GM20431 (cell line): ENCODE data around the gene SNRPE.
"Not testable (repeated sequence)": the region's sequence is repeated elsewhere in the genome, so short reads cannot be mapped to it uniquely, and the experiment has no call there.

Source experiments
- in situ Hi-C: fragments of 300-500 bp; cut with MseI, MboI; formaldehyde crosslinking; loops from one replicate; pipeline ENCODE4 v1.15.0; 2020; ENCODE audit warnings: low sequenced_read_pairs; ENCODE audit not compliant: unreplicated experiment

Gene SNRPE

DNA sequence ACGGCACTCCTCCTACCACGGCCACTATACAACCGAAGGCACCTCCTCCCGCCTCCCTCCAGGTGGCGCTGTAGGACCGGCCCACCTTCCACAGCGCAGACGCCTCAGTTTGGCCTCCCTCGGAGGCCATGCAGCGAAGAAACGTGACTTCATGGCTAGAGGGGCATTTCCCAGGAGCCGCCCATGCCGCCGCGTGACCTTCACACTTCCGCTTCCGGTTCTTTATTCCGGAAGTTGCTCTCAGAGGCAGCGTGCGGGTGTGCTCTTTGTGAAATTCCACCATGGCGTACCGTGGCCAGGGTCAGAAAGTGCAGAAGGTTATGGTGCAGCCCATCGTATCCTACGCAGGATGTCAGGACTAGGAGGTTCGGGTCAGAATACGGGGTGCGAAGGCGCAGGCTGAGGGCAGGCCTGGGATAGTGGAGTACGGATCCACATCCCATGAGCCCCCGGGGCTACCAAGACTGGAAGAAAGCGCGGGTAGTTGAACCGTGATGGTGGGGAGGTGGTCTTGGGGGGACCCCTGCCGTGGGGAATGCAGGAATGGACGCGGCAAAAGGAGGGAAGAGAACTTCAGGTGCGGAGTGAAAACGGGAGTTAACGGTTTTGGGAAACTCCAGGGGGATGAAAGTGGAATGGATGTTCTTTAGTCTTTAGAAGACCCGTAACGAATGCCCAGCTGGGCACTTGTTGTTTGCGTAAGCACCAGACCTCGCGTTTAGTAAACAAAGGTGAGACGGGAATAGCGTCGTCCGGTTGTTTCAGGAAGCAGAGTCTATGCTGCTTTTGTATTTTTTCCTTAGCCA is at the start of gene SNRPE:
Gene SNRPE, plus strand, starts transcription at position 221 of the 806 bp plus-strand sequence. Its CDS starts 61 bp downstream, at position 282.
- in situ Hi-C loops: loop anchor here (10.0 kb wide), 1 partner anchor 263 kb away; no protein-coding TSS in a partner anchor

DNA sequence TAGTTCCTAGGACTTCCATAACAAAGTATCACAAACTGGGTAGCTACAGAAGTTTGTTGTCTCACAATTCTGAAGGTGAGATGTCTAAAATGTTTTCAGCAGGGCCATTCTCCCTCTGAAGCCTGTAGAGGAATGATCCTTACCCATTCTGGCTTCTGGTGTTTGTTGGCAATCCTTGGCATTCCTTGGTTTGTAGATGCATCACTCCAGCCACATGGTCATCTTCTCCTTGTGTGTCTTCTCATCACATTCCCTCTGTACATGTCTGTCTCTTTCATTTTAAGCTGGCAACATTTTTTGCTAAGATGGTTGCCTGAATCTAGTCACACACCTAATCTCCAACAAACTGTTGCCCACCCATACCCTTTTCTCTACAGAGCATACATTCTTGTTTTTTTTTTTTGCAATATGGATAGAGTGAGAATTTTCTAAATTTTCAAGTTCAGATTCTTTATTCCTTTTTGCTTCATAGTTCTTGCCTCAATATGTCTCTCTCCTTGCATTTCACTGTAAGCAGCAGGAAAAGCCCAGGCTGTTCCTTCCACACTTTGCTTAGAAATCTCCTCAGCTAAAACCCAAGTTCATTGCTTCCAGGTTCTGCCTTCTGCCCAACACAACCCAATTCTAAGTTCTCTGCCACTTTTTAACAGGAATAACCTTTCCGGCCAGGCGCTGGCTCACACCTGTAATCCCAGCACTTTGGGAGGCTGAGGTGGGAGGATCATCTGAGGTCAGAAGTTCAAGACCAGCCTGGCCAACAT is 47.6 kb upstream of the SNRPE start:
- in situ Hi-C loops: no loop called here

DNA sequence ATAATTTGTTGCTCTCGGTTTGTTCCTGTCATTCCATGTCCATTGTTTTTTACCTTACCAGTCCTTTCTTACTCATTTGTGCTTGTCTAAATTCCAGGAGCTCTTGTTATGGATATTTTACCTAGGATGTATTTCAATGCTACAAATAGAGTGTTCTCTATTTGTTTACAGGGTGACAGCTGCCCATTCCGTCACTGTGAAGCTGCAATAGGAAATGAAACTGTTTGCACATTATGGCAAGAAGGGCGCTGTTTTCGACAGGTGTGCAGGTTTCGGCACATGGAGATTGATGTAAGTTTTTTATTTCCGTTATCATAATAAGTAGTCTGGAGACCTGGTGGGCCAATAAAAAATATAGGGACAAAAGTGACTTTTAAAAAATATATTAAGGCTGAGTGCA is 43.0 kb upstream of the SNRPE start:
- in situ Hi-C loops: no loop called here

DNA sequence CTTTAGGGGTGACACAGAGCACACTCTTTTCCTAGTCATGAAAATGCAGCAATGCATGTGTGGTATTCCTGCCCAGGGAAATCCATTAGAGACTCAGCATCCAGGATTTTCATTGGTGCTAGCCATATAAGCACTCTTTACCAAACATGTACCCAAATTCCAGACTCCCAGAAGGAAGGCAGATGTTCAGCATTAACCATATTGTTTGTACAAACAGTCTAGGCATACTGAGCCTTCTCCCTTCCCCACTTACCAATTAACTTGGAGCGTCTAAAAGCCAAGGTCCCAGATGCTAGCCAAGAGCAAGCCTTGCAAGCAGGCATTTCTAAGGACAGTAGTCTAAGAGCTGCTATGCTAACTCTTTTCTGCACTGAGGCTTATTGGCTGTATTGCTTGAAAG is 38.1 kb upstream of the SNRPE start:
- in situ Hi-C loops: no loop called here

DNA sequence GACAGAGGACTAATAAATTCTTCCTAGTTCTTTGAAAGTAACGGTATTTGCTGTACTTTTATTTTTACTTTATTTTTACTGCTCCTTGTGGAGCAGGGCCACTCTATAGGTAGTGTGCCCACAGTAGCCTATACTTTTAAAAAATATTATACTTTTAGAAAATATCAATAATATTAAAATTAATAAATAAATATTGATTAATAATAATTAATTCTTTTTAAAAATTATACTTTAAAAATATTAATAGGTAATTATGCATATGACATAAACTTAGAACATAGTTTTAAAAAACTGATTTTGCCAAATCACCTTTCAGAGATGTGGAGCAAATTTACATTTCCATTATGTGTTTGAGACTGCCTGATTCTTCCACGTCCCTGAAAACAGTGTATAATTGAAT is 35.2 kb upstream of the SNRPE start:
- in situ Hi-C loops: no loop called here

DNA sequence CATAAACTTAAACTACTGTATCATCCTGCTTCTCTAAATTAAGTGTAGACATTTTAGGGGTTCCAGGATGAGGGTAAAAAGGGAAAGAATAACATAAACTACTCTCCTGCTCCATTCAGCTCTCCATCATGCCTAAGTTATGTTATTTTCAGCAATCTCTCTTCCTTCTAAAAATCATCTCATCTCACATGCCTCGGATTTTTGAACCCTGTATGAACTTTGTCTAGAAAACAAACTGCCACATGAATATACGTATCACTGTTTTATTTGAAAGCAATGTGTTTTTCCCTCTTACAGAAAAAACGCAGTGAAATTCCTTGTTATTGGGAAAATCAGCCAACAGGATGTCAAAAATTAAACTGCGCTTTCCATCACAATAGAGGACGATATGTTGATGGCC is 33.4 kb upstream of the SNRPE start:
- in situ Hi-C loops: no loop called here

DNA sequence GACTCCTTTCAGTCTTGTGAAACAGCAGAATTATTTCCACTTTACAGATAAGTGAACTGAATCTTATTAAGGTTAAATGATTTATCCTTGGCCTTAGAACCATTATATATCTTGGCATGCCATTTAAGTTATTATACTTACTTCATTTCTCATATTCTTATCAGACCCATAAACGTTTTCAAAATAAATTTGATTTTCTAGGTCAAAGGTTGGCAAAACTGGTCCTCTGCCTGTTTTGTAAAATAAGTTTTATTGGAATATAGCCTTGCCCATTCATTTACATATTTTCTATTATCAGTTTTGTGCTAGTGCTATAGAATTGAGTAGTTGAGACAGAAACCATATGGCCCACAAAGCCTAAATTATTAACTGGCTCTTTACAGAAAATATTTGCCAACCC is 32.9 kb upstream of the SNRPE start:
- in situ Hi-C loops: no loop called here

DNA sequence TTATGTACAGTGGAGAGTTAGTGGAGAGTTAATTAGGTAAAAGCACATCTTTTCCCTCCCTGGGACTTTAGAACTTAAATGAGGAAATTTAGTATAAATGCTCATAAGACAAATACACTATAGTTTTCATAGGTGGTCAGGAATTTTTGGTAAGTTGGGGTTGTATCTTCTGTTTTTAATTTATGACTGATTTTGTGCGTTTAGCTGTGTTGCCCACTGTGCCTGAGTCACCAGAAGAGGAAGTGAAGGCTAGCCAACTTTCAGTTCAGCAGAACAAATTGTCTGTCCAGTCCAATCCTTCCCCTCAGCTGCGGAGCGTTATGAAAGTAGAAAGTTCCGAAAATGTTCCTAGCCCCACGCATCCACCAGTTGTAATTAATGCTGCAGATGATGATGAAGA is 32.2 kb upstream of the SNRPE start:
- in situ Hi-C loops: not testable (repeated sequence)

DNA sequence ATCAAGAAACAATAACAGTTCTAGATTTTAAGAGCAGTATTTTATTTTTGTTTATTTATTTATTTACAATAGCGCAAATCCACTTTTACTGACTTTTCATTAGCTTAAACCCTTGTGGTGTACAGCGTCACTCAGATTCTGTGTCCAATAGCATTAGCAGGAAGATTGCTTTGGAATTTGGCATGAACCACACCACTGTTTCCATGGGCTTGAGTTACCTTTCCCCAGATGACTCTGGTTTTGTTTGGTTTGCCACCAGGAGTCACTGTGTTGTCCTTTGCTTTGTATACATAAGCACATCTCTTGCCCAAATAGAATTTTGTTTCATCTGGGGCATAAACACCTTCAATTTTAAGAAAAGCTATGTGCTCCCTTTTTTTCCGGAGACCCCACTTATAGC is 25.9 kb upstream of the SNRPE start:
- in situ Hi-C loops: no loop called here

DNA sequence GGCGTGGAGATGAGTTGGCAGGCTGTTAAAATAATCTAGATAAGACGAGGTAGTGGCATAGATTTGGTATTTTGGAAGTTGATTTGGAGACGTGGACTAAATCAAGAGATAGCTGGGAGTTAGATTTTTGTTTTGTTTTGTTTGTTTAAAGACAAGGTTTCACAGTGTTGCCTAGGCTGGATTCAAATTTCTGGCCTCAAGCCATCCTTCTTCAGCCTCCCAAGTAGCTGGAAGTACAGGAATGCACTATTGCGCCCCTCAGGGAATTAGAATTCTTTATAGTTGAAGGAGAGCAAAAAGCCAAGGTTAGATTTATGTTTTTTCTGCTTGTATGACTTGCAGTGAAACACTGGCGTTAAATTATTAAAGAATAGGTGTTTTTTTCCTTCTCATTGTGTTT is 22.3 kb upstream of the SNRPE start:
- in situ Hi-C loops: no loop called here

DNA sequence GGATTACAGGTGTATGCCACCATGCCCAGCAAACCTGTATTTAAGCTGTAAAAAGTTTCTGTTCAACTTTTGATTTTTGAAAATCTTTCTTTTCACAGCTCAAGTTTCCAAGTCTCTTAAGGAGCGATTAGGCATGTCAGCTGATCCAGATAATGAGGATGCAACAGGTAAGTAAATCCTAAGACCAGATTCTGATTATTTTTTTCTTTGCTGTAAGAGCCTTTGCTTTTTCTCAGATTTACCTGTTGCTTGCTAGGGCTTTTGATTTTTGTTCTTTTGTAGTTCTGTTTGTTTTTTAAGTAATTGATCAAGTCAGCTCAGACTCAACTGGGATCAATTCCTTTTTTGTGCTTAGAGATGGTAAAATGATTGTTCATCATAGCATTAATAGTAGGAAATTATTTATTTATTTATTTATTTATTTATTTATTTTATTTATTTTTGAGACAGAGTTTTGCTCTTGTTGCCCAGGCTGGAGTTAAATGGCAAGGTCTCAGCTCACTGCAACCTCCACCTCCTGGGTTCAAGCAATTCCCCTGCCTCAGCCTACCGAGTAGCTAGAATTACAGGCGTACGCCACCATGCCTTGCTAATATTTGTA is 21.1 kb upstream of the SNRPE start:
- in situ Hi-C loops: no loop called here

DNA sequence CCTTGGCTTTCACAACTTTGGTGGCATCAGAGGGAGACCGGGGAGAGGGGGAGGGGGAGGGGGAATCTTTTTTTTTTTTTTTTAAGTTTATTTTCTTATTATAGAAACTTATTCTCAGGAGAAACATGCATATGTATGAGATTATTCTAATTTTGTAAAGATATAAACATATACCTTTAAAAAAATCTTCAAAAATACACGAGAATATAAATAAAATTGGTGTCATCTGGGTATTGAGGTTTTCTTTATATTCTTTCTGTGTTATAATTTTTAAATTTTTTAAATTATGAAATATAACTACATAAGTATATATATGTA is 18.9 kb upstream of the SNRPE start:
- in situ Hi-C loops: no loop called here

DNA sequence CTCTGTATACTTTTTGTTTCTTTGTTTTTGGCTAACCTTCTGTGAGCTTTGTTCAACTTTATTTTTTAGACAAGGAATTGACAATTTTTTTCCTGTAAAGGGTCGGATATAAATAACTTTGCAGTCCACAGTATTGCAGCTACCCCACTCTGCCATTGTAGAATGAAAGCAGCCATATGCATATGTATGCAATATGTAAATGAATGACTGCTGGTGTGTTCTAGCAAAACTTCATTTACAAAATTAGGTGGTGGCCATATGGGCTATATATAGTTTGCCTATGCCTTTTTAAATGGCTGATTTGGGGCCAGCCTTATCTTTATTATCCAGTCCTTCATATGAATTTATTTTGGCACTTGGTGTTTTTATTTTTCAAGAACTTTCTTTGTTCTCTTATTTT is 18.0 kb upstream of the SNRPE start:
- in situ Hi-C loops: no loop called here

DNA sequence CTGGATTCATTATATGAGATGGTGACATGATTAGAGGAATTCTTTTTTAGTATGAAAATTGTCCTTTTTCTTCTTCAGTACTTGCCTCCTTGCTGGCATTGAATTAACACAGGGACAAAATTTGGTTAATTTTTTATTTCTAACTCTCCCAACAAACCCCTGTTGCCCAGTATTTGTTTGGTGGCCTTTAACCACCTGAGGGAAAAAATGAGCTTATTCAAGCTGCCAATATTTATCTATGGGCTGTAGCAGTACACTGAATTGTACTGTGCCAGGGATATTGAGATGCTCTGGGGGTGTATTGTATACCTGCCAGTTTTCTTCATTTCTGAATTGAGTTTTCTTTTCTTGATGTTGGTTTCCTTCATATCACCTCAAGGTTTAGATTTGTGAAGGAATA is 8.3 kb upstream of the SNRPE start:
- in situ Hi-C loops: not testable (repeated sequence)

DNA sequence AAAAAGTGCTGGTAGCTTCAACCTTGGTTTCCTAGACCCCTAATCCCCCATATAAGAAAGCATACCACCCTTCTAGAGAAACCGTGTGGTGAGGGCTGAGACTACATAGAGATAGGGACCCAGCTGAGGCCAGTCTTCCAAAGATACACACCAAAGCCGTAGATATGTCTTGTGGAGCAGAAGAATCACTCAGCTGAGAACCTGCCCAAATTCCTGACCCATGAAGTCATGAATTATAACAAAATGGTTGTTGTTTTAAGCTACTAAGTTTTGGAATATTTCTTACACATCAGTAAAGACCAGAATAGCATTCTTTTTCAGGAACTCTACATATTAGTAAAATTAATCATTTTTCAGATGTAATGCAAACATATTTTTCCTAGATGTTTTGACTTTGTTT is 3.3 kb upstream of the SNRPE start:
- in situ Hi-C loops: no loop called here

DNA sequence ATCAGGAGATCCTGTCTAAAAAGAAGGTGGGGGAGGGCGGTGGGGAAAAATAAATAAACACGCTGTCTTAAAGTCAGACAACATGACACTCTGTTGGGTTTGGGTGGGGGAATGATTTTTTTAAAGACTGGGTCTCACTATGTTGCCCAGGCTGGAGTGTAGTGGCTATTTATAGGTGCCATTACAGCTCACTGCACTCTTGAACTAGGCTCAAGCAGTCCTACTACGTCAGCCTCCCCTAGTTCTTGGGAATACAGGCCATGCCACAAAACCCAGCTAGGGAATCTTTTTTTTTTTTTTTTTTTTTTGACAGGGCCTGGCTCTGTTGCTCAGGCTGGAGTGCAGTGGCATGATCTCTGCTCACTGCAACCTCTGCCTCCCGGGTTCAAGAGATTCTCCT is 2.4 kb upstream of the SNRPE start:
- in situ Hi-C loops: no loop called here

DNA sequence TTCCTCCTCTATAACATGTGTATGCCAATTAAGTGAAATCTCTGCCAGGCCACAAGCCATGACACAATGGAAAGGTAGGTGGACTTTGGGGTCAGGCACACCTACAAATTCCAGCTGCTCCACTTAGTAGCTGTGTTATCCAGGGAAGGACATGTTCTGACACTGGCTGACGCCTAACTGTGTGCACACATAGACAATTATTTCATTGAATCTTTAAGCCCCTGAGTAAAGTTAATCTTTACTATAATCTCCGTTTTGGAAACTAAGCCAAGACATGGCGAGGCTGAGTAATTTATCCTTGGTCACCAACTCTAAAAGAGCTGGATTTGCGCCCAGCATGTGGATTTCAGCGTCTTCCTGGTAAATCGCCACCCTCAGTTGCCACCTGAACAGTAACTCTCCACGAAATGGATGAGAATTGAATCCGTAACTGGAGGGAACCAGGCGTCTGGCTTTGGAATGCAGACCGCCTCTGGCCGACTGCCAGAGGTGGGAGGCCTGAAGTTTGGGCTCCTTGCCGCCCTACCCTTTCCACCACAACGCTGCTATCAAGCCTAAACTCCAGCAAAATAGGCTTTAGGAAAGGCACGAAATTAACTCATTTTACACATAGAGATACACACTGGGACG is 888 bp upstream of the SNRPE start:
- in situ Hi-C loops: loop anchor here (10.0 kb wide), 1 partner anchor 264 kb away; no protein-coding TSS in a partner anchor

DNA sequence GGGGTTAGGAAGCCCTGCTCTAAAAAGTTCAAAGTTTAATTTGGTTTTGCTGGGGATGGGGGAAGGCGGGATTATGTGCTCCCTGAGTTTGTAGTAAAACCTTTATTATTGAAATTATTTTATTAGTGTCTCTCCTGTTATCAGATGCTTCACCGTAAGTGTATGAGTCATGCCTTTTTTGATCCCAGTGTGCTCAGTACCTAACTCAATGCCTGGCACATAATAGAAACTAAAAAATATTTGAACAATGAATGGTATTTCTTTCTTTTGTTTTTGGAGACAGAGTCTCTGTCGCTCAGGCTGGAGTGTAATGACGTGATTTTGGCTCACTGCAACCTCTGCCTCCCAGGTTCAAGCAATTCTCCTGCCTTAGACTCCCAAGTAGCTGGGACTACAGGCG is 6.4 kb downstream of the SNRPE start:
- in situ Hi-C loops: loop anchor here (10.0 kb wide), 1 partner anchor 257 kb away; no protein-coding TSS in a partner anchor

DNA sequence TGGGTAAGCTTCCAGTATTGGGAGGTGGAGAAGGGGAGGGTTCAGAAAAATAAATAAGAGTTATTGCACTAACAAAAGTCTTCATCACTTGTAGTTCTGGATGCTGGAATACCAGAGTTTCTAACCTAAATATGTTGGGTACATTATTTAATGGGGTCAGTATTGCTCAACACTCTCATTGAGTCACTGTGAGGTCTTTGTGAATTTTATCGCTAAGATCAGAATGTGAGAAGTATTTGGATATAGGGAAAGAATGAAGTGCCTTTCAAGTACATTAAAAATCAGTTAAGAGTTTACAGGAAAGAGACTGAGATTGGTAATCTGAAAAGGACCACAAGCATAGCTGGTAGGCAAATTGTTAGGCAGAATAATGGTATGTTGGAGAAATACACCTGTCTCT is 8.8 kb downstream of the SNRPE start:
- in situ Hi-C loops: no loop called here

DNA sequence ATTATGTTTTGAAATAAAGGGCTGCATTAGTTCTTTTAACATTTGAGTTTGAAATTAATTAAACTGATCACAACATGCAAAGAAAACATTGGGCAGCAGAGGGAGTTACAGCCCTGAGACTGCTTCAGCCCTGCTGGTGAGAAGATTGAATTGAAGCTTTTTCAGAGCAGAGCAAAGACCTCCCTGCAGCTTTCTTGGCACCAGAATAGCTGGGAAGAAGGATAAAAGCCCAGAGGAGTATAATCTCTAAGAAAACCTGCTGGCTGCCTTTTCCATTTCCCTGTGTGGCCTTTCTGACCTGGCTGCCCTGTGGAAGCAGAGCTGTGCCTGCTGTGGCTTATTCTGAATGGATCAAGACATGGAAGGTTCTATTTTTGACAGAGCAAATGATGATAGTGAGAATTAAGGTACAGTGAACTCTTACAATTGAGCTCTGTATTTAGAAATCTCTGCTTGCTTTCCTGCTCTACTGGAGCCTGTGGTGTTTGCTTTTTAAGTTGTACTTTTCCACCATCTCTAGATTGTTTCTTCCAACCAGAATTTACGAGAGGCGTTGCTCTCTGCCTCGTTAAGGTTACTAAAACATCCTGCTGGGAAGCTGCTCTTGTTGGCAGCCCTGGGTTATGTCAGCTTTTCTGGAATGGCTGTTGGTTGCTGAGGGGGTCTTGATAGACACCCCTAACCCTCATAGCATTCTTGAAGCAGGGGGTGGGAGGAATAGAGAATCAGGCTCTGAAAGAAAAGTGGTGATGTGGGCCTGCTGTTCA is 9.9 kb downstream of the SNRPE start:
- in situ Hi-C loops: no loop called here
